EL (cell line): Measurements from ENCODE around the gene USP15.
A peak's percentile ranks its signal among the peaks of the same experiment; 100 is the strongest.
"Not testable (repeated sequence)": the region's sequence is repeated elsewhere in the genome, so short reads cannot be mapped to it uniquely, and the experiment has no call there.

Source experiments
- DNase-seq: peaks from one replicate; pipeline ENCODE4 v3.0.0-alpha.2; 2016

The USP15 gene

GRCh38 chr12:62379026-62379722, 119.0 kb downstream of the USP15 start:
- DNase-seq: peak; percentile 0

- no peak for DNase-seq
Observed at GRCh38 chr12:62379723-62380045, 119.5 kb downstream of the USP15 start.

GRCh38 chr12:62382526-62382925, 122.3 kb downstream of the USP15 start:
- DNase-seq: no peak

GRCh38 chr12:62396750-62397149, 136.5 kb downstream of the USP15 start:
- DNase-seq: no peak

GRCh38 chr12:62400135-62400534, 139.9 kb downstream of the USP15 start:
- DNase-seq: no peak

GRCh38 chr12:62401631-62402030, 141.4 kb downstream of the USP15 start:
- DNase-seq: no peak

- no peak for DNase-seq
Observed at GRCh38 chr12:62403031-62403430, 142.8 kb downstream of the USP15 start.

- no peak for DNase-seq
Observed at GRCh38 chr12:62407587-62407986, 147.4 kb downstream of the USP15 start.

- DNase-seq: no peak
Observed at GRCh38 chr12:62409068-62409467, 148.9 kb downstream of the USP15 start.

GRCh38 chr12:62414180-62414579, 154.0 kb downstream of the USP15 start:
- DNase-seq: no peak

GRCh38 chr12:62426089-62426488, 165.9 kb downstream of the USP15 start:
- DNase-seq: peak; percentile 8

- no peak for DNase-seq
Observed at GRCh38 chr12:62429457-62429856, 169.3 kb downstream of the USP15 start.

- DNase-seq: peak; percentile 12
Observed at GRCh38 chr12:62434494-62435302, 174.5 kb downstream of the USP15 start.

GRCh38 chr12:62435303-62436163, 175.3 kb downstream of the USP15 start:
- DNase-seq: peak; percentile 71

- no peak for DNase-seq
Observed at GRCh38 chr12:62436164-62436503, 175.9 kb downstream of the USP15 start.

- peak; percentile 57 for DNase-seq
Observed at GRCh38 chr12:62438098-62438692, 178.0 kb downstream of the USP15 start.

GRCh38 chr12:62446754-62447452, 186.7 kb downstream of the USP15 start:
- DNase-seq: no peak

- no peak for DNase-seq
Observed at GRCh38 chr12:62448436-62448835, 188.2 kb downstream of the USP15 start.

- DNase-seq: not testable (repeated sequence)
Observed at GRCh38 chr12:62455429-62455828, 195.2 kb downstream of the USP15 start.

GRCh38 chr12:62458626-62459025, 198.4 kb downstream of the USP15 start:
- DNase-seq: no peak

- no peak for DNase-seq
Observed at GRCh38 chr12:62459976-62460375, 199.8 kb downstream of the USP15 start.

GRCh38 chr12:62461171-62461837, 201.1 kb downstream of the USP15 start:
- not testable (repeated sequence) for DNase-seq
